Ramos (cell line): ENCODE measurements around the gene MTFR2.

ENCODE experiments used
- in situ Hi-C: fragments of 300-500 bp; cut with MboI; formaldehyde crosslinking; loops from one replicate; pipeline ENCODE4 v1.14.3; 2022; ENCODE audit warnings: low sequenced_read_pairs; ENCODE audit not compliant: unreplicated experiment

Gene MTFR2

GRCh38 chr6:136249811-136250685 is at the start of gene MTFR2:
Gene MTFR2 (minus strand): TSS chr6:136250311. CDS start chr6:136249099, 1,212 bp downstream.
- in situ Hi-C loops = loop anchor here (25.0 kb wide), 2 partner anchors 713 to 788 kb away; no protein-coding TSS in a partner anchor

DNA sequence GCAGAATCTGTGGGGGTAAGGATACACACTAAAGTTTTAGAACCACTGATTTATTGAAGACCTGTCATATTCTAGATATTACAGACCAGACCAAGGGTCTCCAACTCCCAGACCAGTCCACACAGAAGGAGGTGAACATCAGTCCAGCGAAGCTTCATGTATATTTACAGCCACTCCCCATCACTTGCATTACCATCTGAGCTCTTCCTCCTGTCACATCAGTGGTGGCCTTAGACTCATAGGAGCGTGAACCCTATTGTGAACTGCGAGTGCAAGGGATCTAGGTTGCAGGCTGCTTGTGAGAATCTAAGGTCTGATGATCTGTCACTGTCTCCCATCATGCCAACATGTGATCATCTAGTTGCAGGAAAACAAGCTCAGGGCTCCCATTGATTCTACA is 44.5 kb upstream of the MTFR2 start:
- in situ Hi-C loops = no loop called here

DNA sequence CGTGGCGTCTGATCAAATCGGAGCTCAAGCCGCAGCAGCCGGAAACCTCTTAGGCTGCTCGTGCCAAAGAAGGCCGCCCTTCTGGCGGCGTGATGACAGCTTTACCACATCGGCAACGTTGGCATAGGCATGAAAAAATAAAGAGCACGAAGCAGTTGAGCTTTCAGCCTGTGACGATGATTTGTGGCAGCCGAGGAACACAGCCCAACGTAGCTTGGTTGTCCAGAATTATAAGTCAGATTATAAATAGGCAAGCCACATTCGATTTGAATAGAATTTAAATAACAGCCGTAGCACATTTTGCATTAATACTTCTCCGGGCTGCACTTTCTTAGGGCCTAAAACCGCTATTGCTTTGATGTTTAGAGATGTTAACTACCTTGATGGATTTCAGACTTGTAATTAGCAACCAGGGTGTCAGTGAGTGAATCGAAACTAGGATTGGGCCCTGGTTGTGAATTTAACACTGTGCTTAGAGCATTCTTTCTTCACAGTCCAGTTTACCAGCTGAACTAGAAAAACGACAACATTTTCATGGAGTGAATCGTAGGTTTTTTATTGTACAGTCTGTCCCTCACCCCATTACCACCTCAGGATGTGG is 40.4 kb upstream of the MTFR2 start:
- in situ Hi-C loops = no loop called here

DNA sequence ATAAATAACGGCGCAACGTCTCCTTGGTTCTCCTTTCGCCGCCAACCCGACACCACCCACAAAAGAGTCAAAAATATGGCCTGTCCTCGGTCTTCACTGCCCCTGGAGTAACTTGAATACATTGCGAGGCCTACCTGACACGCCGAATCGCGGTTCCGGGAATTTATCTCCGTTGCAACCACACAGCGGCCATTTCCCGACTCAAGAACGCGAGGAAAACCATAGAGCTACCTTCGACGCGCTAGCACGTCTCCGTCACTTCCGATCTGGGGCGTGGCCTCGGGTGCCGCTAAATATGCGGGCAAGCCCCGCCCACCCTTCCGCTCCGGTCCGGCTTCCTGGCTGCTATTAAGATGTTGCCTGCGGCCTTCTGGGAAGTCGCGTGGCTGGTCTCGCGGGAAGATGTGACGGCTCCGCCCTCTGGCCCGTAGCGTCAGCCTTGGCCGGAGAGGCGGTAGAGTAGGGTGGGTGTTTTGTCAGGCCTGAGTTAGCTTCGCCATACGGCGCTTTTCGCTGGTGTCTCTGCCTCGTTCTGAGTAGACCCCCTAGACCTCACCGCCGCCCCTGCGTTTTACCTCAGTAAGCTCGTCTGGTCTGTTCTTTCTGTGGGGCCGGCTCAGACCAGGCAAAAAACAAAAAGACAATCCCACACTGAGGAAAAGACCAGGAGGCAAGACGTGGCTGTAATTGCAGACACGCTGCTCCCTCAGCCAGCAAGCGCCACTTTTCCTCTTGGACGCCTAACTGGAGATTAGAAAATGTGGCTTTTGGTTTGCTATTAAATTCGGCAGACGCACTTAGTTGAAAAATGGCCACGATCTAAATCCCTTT is 39.7 kb upstream of the MTFR2 start, which contains the start of gene BCLAF1:
Gene BCLAF1, minus strand, starts transcription at position 268 of the 831 bp plus-strand sequence. CDS start 9,980 bp downstream, outside the sequence.
- in situ Hi-C loops = no loop called here

DNA sequence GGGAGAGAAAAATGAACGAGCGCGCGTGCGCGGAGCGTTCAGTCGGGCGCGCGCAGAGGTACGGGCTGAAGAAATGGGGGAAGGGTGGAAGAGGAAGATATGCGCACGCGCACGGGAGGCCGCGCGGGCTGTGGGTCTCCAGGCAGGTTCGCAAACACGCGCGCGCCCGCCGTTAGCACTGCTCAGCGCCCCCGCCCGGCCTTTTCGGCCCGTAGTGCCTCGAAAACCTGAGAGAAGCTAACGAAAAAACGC is 39.1 kb upstream of the MTFR2 start:
- in situ Hi-C loops = no loop called here

DNA sequence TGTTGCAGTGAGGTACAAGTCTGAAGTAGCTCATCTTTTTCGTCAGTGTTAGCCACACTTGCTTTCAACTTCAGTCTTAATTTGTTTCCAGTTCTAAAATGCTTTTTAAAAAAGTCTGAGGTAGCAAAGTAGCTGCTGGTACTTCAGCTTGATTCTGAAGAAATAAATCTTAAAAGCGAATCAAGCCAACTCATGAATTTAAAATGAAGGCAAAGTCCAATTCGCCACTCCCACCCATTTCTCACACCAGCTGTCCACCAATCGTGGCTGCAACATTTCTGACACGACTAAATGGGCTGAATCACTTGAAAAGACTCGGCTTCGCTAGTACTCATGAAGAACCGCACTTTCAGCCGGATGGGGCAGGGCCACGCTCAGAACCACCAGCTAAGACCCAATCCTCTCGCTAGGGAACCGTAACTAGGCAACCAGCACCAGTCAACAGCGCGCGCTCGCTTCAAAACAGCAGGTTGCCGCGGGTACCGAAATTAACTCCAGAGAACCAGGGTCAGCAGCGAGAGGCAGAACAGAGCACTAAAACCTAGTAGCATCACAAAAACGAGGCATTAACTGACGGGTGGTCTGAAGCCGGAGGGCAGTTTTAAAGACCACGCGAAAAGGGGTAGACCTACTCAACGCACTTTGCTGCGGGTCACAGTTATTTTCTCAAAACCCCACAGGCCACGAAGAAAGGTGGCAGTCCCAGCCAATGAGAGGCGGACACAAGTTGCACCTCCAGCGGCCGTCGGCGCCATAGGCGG is 38.6 kb upstream of the MTFR2 start:
- in situ Hi-C loops = no loop called here

- in situ Hi-C loops = no loop called here
Measured at GRCh38 chr6:136284909-136285308, 34.8 kb upstream of the MTFR2 start.

GRCh38 chr6:136282906-136283305 is 32.8 kb upstream of the MTFR2 start:
- in situ Hi-C loops = no loop called here

- in situ Hi-C loops = no loop called here
Measured at GRCh38 chr6:136280032-136280609, 30.0 kb upstream of the MTFR2 start.

GRCh38 chr6:136274062-136274461 is 24.0 kb upstream of the MTFR2 start:
- in situ Hi-C loops = no loop called here

DNA sequence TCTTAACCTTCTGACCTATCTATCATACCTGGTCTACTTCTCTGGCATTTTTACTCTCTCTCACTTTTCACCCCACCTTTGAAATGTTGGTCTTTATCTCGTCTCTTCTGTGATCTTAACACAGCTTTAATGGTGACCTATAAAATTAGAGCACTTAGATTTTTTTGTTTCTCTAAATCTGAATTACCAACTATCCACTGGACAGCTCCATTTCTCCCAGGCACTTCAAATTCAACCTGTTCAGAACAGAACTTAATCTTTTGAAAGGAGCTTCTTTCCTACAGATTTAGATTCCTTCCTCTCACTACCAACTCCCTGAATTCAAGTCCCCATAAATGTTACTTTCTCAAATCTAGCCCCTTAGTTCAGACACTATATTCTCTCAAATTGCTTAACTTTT is 15.0 kb upstream of the MTFR2 start:
- in situ Hi-C loops = no loop called here

DNA sequence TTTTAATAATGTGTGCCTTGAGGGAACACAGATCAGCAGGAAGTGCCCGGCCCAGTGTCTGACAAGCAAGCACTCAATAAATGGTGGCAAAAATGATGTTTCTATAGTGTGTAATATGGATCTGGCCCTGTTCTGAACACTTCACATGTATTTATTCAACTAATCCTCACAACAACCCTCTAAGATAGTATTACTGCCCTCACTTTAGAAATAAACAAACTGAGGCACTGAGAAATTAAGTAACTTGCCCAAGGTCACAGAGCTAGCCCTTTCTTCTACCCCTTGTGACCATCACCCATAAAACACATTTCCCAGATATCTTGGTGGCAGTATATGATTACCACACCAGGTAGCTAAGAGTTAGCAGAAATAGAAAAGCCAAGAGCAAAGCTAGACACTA is 12.8 kb upstream of the MTFR2 start:
- in situ Hi-C loops = no loop called here

GRCh38 chr6:136254851-136255466 is 4.8 kb upstream of the MTFR2 start:
- in situ Hi-C loops = no loop called here

- in situ Hi-C loops = no loop called here
Measured at GRCh38 chr6:136253734-136254133, 3.6 kb upstream of the MTFR2 start.

DNA sequence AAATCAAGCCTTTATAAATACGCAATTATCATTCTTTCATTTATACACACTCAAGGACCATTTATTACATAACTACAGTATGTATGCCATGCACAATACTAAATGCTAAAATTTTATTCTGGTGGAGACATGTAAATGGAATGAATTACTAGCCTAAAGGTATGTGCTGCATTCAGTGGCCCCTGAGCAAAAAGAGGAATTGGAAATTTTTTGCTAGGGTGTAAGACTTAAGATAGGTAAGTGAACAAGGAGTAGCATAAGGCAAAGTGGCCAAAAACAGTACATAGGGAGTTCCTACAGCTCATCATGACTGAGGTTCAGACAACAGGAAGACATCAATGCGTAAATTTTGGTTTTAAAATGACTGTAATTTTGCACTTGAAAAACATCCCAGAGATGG is 2.3 kb upstream of the MTFR2 start:
- in situ Hi-C loops = no loop called here

- in situ Hi-C loops = no loop called here
Measured at GRCh38 chr6:136251394-136251793, 1.3 kb upstream of the MTFR2 start.

GRCh38 chr6:136250686-136251008 is 536 bp upstream of the MTFR2 start:
- in situ Hi-C loops = no loop called here

DNA sequence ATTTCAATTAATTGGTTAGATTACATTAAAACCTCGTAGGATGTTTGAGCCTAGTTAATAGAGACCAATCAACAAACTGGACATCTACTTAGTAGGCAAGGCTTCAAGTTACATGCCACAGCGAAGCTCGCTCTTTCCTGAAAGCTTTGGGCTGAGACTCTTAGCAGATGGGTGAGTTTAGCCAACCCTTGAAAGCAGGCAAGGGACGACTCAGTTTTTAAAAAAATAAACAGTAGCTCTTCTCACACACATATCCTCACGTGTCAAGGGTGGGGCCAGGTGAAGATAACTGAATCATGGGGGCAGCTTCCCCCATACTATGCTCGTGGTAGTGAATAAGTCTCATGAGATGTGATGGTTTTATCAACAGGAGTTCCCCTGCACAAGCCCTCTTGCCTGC is 775 bp downstream of the MTFR2 start:
- in situ Hi-C loops = loop anchor here (25.0 kb wide), 2 partner anchors 712 to 787 kb away; no protein-coding TSS in a partner anchor

GRCh38 chr6:136244061-136244616 is 6.0 kb downstream of the MTFR2 start:
- in situ Hi-C loops = loop anchor here (25.0 kb wide), 2 partner anchors 707 to 782 kb away; no protein-coding TSS in a partner anchor
